Endothelial cell of umbilical vein (primary cell): ENCODE data around the gene HES2. TPM values are rescaled to one million over a fixed set of nuclear protein-coding genes. Genes with fewer than 3 reads are reported as not detected.

Experiments used
- BruUV-seq: library from RNA; stranded (reverse); fragments of 400-500 nt; replicated peaks from 2 replicates; lab custom pipeline; 2021; lab: Mats Ljungman, UMichigan
- CTCF ChIA-PET: fragments of 300-600, 350-600 bp; sonication (Branson Sonifier 250); formaldehyde crosslinking; loops from one replicate; lab custom pipeline; 2021; ENCODE audit warnings: antibody characterized with exemption, inconsistent platforms; lab: Charles Lee
- POLR2A ChIA-PET: fragments of 300-600, 350-600 bp; sonication (Branson Sonifier 250); formaldehyde crosslinking; loops from one replicate; lab custom pipeline; 2021; ENCODE audit warnings: antibody characterized with exemption, inconsistent platforms; lab: Charles Lee
- DNase-seq: peaks from one replicate; pipeline ENCODE4 v3.0.0-alpha.2; 2011; ENCODE audit warnings: low read depth, low spot score
- FAIRE-seq: peaks from 2 replicates; lab custom pipeline; 2011; peaks lifted over from hg19 to GRCh38; lab: Jason Lieb, UNC
- H2AFZ ChIP-seq: 2 replicates; pipeline ENCODE4 v1.6.0; 2012; ENCODE audit warnings: low read depth, low read length, control low read depth, inconsistent platforms
- H3K27ac ChIP-seq: 2 replicates; pipeline ENCODE4 v1.5.1; 2011; ENCODE audit warnings: low read depth, mild to moderate bottlenecking, control low read depth, low read length, moderate library complexity; ENCODE audit not compliant: insufficient read depth
- H3K27me3 ChIP-seq, 2 experiments: 2 replicates each; pipeline versions ENCODE4 v1.6.0 to v1.6.1; 2011; ENCODE audit warnings: low read length in 2 of 2, mixed read lengths in 1 of 2; ENCODE audit not compliant: control insufficient read depth in 2 of 2, insufficient read depth in 2 of 2
- H3K36me3 ChIP-seq, 2 experiments: 2 replicates in 1 of 2; 3 replicates in 1 of 2; pipeline ENCODE4 v1.5.1; 2011; ENCODE audit warnings: low read length in 2 of 2, mild to moderate bottlenecking in 1 of 2, moderate library complexity in 1 of 2; ENCODE audit not compliant: control insufficient read depth in 2 of 2, insufficient read depth in 2 of 2; ENCODE audit errors: extremely low read depth in 1 of 2
- H3K4me1 ChIP-seq: 3 replicates; pipeline ENCODE4 v1.5.1; 2011; ENCODE audit warnings: mild to moderate bottlenecking, low read length; ENCODE audit not compliant: control insufficient read depth, insufficient read depth; ENCODE audit errors: extremely low read depth
- H3K4me2 ChIP-seq: 2 replicates; pipeline ENCODE4 v1.6.1; 2011; ENCODE audit warnings: low read length, control low read depth, mixed read lengths; ENCODE audit not compliant: insufficient read depth
- H3K4me3 ChIP-seq, 3 experiments: fragments of 200-600 bp in 1 of 3; sonication (generic), shearing (Covaris generic) in 1 of 3; replicated peaks in 1 of 3; 2 replicates each; pipeline ENCODE4 v1.5.1; 2011 to 2016; ENCODE audit warnings: control low read depth in 3 of 3, low read length in 3 of 3, mild to moderate bottlenecking in 2 of 3, inconsistent platforms in 1 of 3, low read depth in 1 of 3, moderate library complexity in 1 of 3; ENCODE audit not compliant: insufficient read depth in 1 of 3
- H3K79me2 ChIP-seq: 2 replicates; pipeline ENCODE4 v1.6.0; 2012; ENCODE audit warnings: low read length, inconsistent platforms; ENCODE audit not compliant: control insufficient read depth, insufficient read depth
- H3K9ac ChIP-seq: replicated peaks from 2 replicates; pipeline ENCODE3; 2011; ENCODE audit warnings: low read length, control low read depth; ENCODE audit not compliant: insufficient read depth; ENCODE audit errors: extremely low read depth
- H3K9me1 ChIP-seq: replicated peaks from 3 replicates; pipeline ENCODE4 v1.6.0; 2011; ENCODE audit warnings: mild to moderate bottlenecking, low read length; ENCODE audit not compliant: control insufficient read depth, insufficient read depth; ENCODE audit errors: extremely low read depth
- H3K9me3 ChIP-seq: replicated peaks from 2 replicates; pipeline ENCODE4 v1.5.1; 2012; ENCODE audit warnings: low read length, inconsistent platforms; ENCODE audit not compliant: control insufficient read depth, insufficient read depth
- H4K20me1 ChIP-seq: replicated peaks from 2 replicates; pipeline ENCODE3; 2011; ENCODE audit warnings: mild to moderate bottlenecking, low read length; ENCODE audit not compliant: control insufficient read depth, insufficient read depth; ENCODE audit errors: extremely low read depth
- EZH2 ChIP-seq: IDR thresholded peaks from 2 replicates; pipeline ENCODE4 v1.6.1; 2012; ENCODE audit warnings: borderline replicate concordance, low read depth, mild to moderate bottlenecking, moderate library complexity, low read length, inconsistent platforms; ENCODE audit not compliant: severe bottlenecking
- FOS ChIP-seq: IDR thresholded peaks from 2 replicates; pipeline ENCODE4 v1.6.1; 2011; ENCODE audit warnings: mild to moderate bottlenecking, low read length, moderate library complexity, borderline replicate concordance; ENCODE audit not compliant: insufficient read depth
- GATA2 ChIP-seq: IDR thresholded peaks from 2 replicates; pipeline ENCODE4 v1.7.0; 2011; ENCODE audit warnings: low read depth, mild to moderate bottlenecking, moderate library complexity, mixed read lengths, low read length; ENCODE audit not compliant: insufficient read length, insufficient read depth
- JUN ChIP-seq: IDR thresholded peaks from 2 replicates; pipeline ENCODE4 v1.6.1; 2011; ENCODE audit warnings: borderline replicate concordance, low read depth; ENCODE audit not compliant: insufficient read length, insufficient read depth
- MYC ChIP-seq: IDR thresholded peaks from one replicate; pipeline ENCODE4 v1.6.1; 2011; ENCODE audit warnings: mild to moderate bottlenecking, low read depth, low read length
- POLR2A ChIP-seq: IDR thresholded peaks from 2 replicates; pipeline ENCODE4 v1.6.1; 2012; ENCODE audit warnings: low read depth, mild to moderate bottlenecking, control low read depth, low read length
- POLR2AphosphoS5 ChIP-seq: IDR thresholded peaks from 2 replicates; pipeline ENCODE4 v1.6.1; 2012; ENCODE audit warnings: low read depth, mild to moderate bottlenecking, control low read depth, low read length, moderate library complexity; ENCODE audit not compliant: insufficient read depth
- dilution Hi-C: fragments of 300-500 bp; cut with MboI; formaldehyde crosslinking; loops from one replicate; pipeline ENCODE4 v1.15.0; 2019; ENCODE audit warnings: low sequenced_read_pairs; ENCODE audit not compliant: extremely low pct_ligation_motif_present
- intact Hi-C: fragments of 100-400 bp; cut with micrococcal nuclease; formaldehyde crosslinking; loops from one replicate; pipeline ENCODE4 v1.10.0; 2022
- polyA plus RNA-seq, 4 experiments: library from polyadenylated mRNA; depleted of rRNA in 3 of 4; stranded (reverse) in 3 of 4; unstranded in 1 of 4; fragments of >200 nt; gene quantifications; 2 replicates each; pipeline versions ENCODE4 v1.2.1 to v1.2.3, GENCODE V29; 2011 to 2012; ENCODE audit warnings: missing spikeins in 1 of 4
- total RNA-seq: library from RNA; stranded (reverse); gene quantifications from 2 replicates; pipeline ENCODE4 v1.2.3, GENCODE V29; 2021
- TF ChIP-seq, protein P1 (sequence below): IDR thresholded peaks from 2 replicates; pipeline ENCODE4 v1.6.1; 2011; ENCODE audit not compliant: insufficient read depth, insufficient read length
- TF ChIP-seq, protein P2 (sequence below), 2 donors: IDR thresholded peaks; 1 replicate in 1 of 2; 2 replicates in 1 of 2; pipeline ENCODE4 v1.5.1; 2011; ENCODE audit warnings: low read length in 2 of 2, mild to moderate bottlenecking in 2 of 2, moderate library complexity in 2 of 2, control low read depth in 1 of 2, inconsistent platforms in 1 of 2, low read depth in 1 of 2; ENCODE audit not compliant: insufficient read depth in 1 of 2; ENCODE audit errors: extremely low read depth in 1 of 2

HES2 gene
- total and polyA plus RNA-seq, 2 donors (not counting 3 experiments of a cell fraction or from before 2014, with no cell fraction given): 3.6 to 9.4 TPM

DNA sequence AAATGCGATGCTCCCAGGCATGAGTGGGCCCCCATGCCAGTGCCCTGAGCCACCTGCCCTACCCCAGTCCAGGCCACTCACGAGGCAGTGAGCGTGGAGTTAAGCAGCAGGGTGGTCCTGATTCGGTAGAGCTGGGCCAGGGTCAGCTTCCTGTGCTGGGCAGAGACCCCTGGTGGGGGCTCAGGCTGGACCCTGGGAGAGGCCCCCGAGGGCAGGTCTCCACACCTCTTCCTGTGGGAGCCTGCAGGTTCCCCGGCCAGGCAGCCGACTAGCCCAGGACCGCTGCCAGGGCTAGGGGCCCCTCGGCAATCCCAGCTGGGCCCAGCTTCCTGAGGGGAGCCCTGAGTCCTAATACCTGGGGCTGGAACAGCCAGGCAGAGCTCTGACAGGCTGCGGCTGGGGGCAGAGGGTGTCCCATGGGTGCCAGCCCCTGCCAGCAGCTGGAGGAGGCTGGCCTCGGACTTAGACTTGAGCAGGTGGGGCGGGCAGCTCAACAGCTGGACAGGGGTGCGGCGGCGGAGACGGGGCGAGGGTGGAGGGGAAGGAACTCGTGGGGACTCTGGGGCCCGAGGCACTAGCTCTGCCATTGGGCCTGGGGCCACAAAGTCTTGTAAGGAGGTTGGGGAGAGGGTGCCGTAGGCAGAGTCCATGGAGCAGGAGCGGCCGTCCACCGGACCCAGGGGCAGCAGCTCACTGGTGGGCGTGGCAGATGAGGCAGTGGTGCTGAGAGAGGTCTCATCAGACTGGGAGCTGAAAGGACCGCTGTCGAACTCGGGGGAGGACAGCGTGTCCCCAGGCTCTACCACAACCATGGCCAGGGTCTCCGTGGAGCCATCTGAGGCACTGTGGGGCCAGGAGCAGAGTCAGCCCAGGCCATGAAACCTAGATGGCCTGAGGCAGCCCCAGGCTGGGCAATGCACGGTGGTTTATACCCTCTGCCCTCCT is 48.3 kb upstream of the HES2 start:
- ChIA-PET CTCF (interaction anchor here (0.8 to 1.4 kb wide), 3 partner anchors 11 to 223 kb away, joined by 3 to 6 read pairs (median 4); no protein-coding TSS in a partner anchor), POLR2A (interaction anchor here (0.6 kb wide), 1 partner anchor 12 kb away, joined by 3 read pairs; no protein-coding TSS in a partner anchor)

DNA sequence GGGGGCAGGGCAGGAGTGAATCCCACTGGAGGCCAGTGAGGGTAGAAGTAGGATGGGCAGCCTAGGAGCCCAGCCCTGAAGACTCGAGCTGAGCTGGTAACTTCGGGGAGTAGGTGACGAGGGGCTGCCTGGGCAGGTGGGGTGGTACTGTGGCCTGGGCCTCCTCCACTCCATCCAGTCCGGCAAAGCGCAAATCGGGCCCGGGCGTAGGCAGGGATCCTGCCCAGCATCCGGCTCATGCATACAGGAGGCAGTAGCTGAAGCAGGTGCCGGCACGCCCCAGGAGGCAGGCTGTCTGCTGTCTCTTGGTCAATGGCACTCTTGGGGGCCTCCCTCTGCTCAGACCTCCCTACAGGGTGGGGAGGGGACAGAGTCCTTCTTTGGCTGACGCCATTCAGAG is 47.5 kb upstream of the HES2 start:
- peaks cover 13 to 53% of the 10 kb centered on the region in 2 experiments for H3K36me3 ChIP-seq
- DNase-seq: no peak
- no TSS peak for BruUV-seq
- dilution Hi-C loops (no loop called here), intact Hi-C loops (no loop called here)
- no peak overlapping the region for H3K4me2 ChIP-seq
- H3K9me1 ChIP-seq: no peaks in the 10 kb centered on the region
- ChIA-PET CTCF (interaction anchor here (0.6 to 1.4 kb wide), 3 partner anchors 10 to 24 kb away, joined by 3 to 6 read pairs (median 3); no protein-coding TSS in a partner anchor), POLR2A (no interaction called here)
- H3K27me3 ChIP-seq: no peaks in the 10 kb centered on the region
- TF ChIP-seq, protein P1, sequence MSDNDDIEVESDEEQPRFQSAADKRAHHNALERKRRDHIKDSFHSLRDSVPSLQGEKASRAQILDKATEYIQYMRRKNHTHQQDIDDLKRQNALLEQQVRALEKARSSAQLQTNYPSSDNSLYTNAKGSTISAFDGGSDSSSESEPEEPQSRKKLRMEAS: no peak
- TF ChIP-seq POLR2A (no peak), POLR2AphosphoS5 (no peak), EZH2 (no peak), MYC (no peak), JUN (no peak), FOS (no peak), GATA2 (no peak)
- TF ChIP-seq, protein P2, sequence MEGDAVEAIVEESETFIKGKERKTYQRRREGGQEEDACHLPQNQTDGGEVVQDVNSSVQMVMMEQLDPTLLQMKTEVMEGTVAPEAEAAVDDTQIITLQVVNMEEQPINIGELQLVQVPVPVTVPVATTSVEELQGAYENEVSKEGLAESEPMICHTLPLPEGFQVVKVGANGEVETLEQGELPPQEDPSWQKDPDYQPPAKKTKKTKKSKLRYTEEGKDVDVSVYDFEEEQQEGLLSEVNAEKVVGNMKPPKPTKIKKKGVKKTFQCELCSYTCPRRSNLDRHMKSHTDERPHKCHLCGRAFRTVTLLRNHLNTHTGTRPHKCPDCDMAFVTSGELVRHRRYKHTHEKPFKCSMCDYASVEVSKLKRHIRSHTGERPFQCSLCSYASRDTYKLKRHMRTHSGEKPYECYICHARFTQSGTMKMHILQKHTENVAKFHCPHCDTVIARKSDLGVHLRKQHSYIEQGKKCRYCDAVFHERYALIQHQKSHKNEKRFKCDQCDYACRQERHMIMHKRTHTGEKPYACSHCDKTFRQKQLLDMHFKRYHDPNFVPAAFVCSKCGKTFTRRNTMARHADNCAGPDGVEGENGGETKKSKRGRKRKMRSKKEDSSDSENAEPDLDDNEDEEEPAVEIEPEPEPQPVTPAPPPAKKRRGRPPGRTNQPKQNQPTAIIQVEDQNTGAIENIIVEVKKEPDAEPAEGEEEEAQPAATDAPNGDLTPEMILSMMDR (IDR thresholded peaks at IDR 0.05; ENCODE audit: extremely low read depth in 1 of 2, insufficient read depth in 1 of 2, low read depth in 1 of 2, low read length in 2 of 2): no peak
- no peaks in the 10 kb centered on the region for H3K9me3 ChIP-seq
- no peak overlapping the region for H3K27ac ChIP-seq
- H3K4me3 ChIP-seq: no peak overlapping the region
- no peaks in the 10 kb centered on the region for H4K20me1 ChIP-seq
- no peaks in the 10 kb centered on the region for H3K79me2 ChIP-seq
- FAIRE-seq: no peak
- no peaks in the 10 kb centered on the region for H3K4me1 ChIP-seq
- no peak overlapping the region for H3K9ac ChIP-seq
- no peak overlapping the region for H2AFZ ChIP-seq

More for the DNA sequence above, 48.3 kb upstream of the HES2 start:
- H3K9ac ChIP-seq: no peak overlapping the region
- TF ChIP-seq MYC (no peak), GATA2 (no peak), FOS (no peak)
- H4K20me1 ChIP-seq: no peaks in the 10 kb centered on the region
- dilution Hi-C loops (no loop called here), intact Hi-C loops (no loop called here)
- no peak overlapping the region for H2AFZ ChIP-seq
- H3K4me1 ChIP-seq: no peaks in the 10 kb centered on the region
- TSS peak; percentile 15 for BruUV-seq
- no peaks in the 10 kb centered on the region for H3K27me3 ChIP-seq
- no peaks in the 10 kb centered on the region for H3K9me3 ChIP-seq
- H3K79me2 ChIP-seq: no peaks in the 10 kb centered on the region
- no peak overlapping the region for H3K4me3 ChIP-seq
- H3K27ac ChIP-seq: no peak overlapping the region
- H3K9me1 ChIP-seq: no peaks in the 10 kb centered on the region
- DNase-seq: no peak
- peaks cover 8 to 54% of the 10 kb centered on the region in 2 experiments for H3K36me3 ChIP-seq
- no peak overlapping the region for H3K4me2 ChIP-seq
- no peak for FAIRE-seq
